Spinal cord (tissue), 10 donors: ENCODE results near the gene EPHA3. TPM values are rescaled to one million over a fixed set of nuclear protein-coding genes. Genes with fewer than 3 reads are reported as not detected.

Experiments
- DNase-seq, 6 donors: peaks; one replicate each; pipeline versions ENCODE4 v3.0.0 to v3.0.0-alpha.2; 2013 to 2015; ENCODE audit warnings: low spot score in 6 of 6, low read depth in 4 of 6
- H3K27ac ChIP-seq: one replicate; pipeline ENCODE4 v1.5.1; 2013; ENCODE audit warnings: low read depth, low read length, control low read depth
- H3K27me3 ChIP-seq: one replicate; pipeline ENCODE4 v1.6.1; 2013; ENCODE audit warnings: low read length; ENCODE audit not compliant: control insufficient read depth, insufficient read depth
- H3K36me3 ChIP-seq: one replicate; pipeline ENCODE4 v1.6.1; 2013; ENCODE audit warnings: low read length; ENCODE audit not compliant: control insufficient read depth, insufficient read depth
- H3K4me1 ChIP-seq: one replicate; pipeline ENCODE4 v1.6.1; 2013; ENCODE audit warnings: low read length; ENCODE audit not compliant: control insufficient read depth, insufficient read depth
- H3K4me3 ChIP-seq: one replicate; pipeline ENCODE4 v1.5.1; 2013; ENCODE audit warnings: low read depth, low read length, control low read depth
- H3K9me3 ChIP-seq: one replicate; pipeline ENCODE4 v1.6.1; 2013; ENCODE audit warnings: low read length; ENCODE audit not compliant: control insufficient read depth, insufficient read depth
- WGBS: methylation state at CpG from one replicate; pipeline ENCODE4 v1.1.5; 2013; ENCODE audit warnings: missing lambda C conversion rate; ENCODE audit not compliant: insufficient coverage; 5-methylcytosine and 5-hydroxymethylcytosine counted together
- polyA plus RNA-seq, 2 donors: library from polyadenylated mRNA; unstranded; fragments of 120-200 nt; gene quantifications; one replicate each; pipeline ENCODE4 v1.2.1, GENCODE V29; 2013; ENCODE audit not compliant: insufficient read length in 2 of 2
- total RNA-seq, 2 donors: library from RNA; depleted of rRNA in 1 of 2; stranded (reverse); fragments of 120-200 nt in 1 of 2; fragments of >200 nt in 1 of 2; gene quantifications; one replicate each; pipeline versions ENCODE4 v1.2.3 to v1.2.4, GENCODE V29; 2013 to 2014
- donor health status: healthy.

The EPHA3 gene
- total and polyA plus RNA-seq, 4 donors, result 10.5 to 44.6 (median 28.6) TPM

DNA sequence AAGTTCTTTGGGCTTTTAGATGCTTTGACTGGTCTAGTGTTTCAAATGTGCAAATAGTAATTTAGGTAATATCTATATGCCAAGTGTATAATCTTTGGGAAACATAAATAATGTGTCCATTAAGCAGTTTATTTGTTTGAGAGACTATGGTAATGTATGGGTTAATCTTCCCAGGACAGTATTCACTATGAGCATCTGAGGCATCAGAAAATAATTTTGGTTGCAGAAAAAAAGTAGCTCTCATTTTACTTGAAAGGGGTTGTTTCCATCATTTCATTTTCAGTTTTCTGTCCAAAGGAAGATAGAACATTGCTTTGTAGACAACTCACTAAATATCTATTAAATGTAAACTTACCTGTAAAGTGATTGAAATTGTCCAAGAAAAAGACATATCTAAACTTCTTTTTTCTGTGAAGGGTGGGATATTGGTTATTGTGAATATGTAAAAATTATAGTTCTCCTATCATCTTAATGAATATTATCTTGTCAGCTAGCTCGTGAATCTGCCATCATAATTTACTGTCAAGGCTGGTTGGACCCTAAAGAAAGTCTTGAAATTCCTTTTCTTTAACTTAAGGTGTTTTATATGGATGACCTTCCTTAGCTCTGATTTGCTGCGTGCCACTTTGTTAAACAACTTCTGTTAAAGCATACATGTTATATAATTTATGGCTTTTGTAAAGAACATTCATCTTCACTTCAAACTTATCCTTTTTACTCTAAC is 108.8 kb downstream of the EPHA3 start:
- Histone ChIP-seq H3K9me3 (no peaks in the 10 kb centered on the region), H3K4me3 (no peak overlapping the region), H3K4me1 (no peaks in the 10 kb centered on the region), H3K27me3 (no peaks in the 10 kb centered on the region), H3K27ac (no peak overlapping the region), H3K36me3 (no peaks in the 10 kb centered on the region)
- no CpG with 5 or more reads among the region's 2 CpGs for WGBS
- DNase-seq, result no peak

DNA sequence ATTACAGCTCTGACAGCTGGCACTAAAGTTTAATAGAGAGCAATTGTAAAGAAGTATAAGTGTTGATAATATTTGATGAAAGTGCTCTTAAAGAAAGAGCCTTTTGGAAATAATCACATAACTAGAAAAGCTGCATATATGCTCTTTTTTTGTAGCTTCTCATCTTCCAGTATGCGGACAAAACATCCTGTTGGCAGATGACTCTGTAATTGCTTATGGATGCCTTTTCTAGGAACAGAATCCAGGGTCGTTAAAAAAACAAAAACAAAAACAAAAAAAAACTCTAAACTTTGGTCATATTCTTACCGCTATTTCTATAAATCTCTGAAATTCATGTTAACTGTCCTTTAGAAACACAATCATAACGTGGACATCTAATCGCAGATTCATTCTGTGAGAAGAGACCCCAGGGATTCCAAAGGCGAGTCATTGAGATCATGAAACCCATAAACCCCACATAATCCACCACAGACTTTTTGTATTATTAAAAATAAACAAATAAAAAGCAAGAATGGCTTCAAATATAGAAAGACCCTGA is 109.8 kb downstream of the EPHA3 start:
- Histone ChIP-seq H3K36me3 (no peaks in the 10 kb centered on the region), H3K9me3 (no peaks in the 10 kb centered on the region), H3K27ac (no peak overlapping the region), H3K27me3 (no peaks in the 10 kb centered on the region), H3K4me3 (no peak overlapping the region), H3K4me1 (no peaks in the 10 kb centered on the region)
- DNase-seq, result no peak
- 54% methylated on average over 5 of the region's 6 CpGs for WGBS

GRCh38 chr3:89221924-89222323 is 114.5 kb downstream of the EPHA3 start:
- H3K36me3 ChIP-seq, result no peaks in the 10 kb centered on the region
- no peak overlapping the region for H3K27ac ChIP-seq
- WGBS, result 80% methylated on average over 1 of the region's 1 CpG
- peak in 2 of 6 donors; percentile 39 to 55 for DNase-seq
- no peaks in the 10 kb centered on the region for H3K27me3 ChIP-seq
- no peaks in the 10 kb centered on the region for H3K4me1 ChIP-seq
- no peaks in the 10 kb centered on the region for H3K9me3 ChIP-seq
- H3K4me3 ChIP-seq, result no peak overlapping the region

GRCh38 chr3:89223188-89223587 is 115.8 kb downstream of the EPHA3 start:
- H3K9me3 ChIP-seq, result no peaks in the 10 kb centered on the region
- H3K4me3 ChIP-seq, result no peak overlapping the region
- H3K27me3 ChIP-seq, result no peaks in the 10 kb centered on the region
- H3K27ac ChIP-seq, result no peak overlapping the region
- no peaks in the 10 kb centered on the region for H3K36me3 ChIP-seq
- peak in 2 of 6 donors; percentile 43 to 84 for DNase-seq
- 56% methylated on average over 1 of the region's 6 CpGs for WGBS
- H3K4me1 ChIP-seq, result no peaks in the 10 kb centered on the region

DNA sequence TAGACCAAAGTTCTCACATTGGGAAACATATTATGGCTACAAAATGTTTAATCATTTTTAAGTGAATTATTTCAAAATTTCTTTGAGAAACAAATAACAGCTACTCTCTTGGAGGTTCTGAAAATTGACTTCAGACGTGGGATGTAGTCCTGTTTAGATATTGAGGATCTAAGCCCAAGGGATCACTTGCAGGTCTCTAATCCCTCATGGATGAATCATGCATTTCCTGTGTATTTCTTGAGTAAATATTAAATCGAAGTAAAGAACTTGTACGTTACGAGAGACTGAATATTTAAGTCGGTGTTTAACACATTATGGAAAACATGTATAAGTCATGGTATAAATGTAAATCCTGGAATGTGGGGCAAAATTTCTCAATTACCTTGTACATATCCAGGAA is 119.8 kb downstream of the EPHA3 start:
- H3K4me1 ChIP-seq, result no peaks in the 10 kb centered on the region
- no peak overlapping the region for H3K27ac ChIP-seq
- WGBS, result 86% methylated on average over 1 of the region's 5 CpGs
- no peaks in the 10 kb centered on the region for H3K9me3 ChIP-seq
- no peaks in the 10 kb centered on the region for H3K36me3 ChIP-seq
- H3K27me3 ChIP-seq, result no peaks in the 10 kb centered on the region
- no peak overlapping the region for H3K4me3 ChIP-seq
- no peak for DNase-seq

DNA sequence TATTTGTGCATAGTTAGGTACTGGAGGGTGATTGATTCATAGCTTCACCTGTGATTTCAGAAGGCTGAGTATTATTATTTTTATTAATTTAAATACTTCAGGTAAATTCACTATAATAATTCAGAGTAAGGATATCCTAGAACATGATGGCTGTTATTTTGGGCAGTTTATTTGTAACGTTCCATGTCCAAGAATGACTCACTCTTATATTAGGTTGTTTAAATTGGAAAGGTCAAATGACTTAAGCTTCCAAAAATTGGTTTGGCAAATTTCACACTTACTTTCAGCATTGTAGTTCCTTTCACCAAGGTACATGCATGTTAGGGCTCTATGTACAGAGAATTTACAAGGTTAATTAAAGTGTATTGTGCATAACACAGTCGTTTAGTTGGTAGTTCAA is 120.2 kb downstream of the EPHA3 start:
- WGBS, result 60% methylated on average over 1 of the region's 2 CpGs
- Histone ChIP-seq H3K4me1 (no peaks in the 10 kb centered on the region), H3K36me3 (no peaks in the 10 kb centered on the region), H3K27ac (no peak overlapping the region), H3K4me3 (no peak overlapping the region), H3K27me3 (no peaks in the 10 kb centered on the region), H3K9me3 (no peaks in the 10 kb centered on the region)
- no peak for DNase-seq

GRCh38 chr3:89232155-89232554 is 124.7 kb downstream of the EPHA3 start:
- H3K4me3 ChIP-seq, result no peak overlapping the region

DNA sequence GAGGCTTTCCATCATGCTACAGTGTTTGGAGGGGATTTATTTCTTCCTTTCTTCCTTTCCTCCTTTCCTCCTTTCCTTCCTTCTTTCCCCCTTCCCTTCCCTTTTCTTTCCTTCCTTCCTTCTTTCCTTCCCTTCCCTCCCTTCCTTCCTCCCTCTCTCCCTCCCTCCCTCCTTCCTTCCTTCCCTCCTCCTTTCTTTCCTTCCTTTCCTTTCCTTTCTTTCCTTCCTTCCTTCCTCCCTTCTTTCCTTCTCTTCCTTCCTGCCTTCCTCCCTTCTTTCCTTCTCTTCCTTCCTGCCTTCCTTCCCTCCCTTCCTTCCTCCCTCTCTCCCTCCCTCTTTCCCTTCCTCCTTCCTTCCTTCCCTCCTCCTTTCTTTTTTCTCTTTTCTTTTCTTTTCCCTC is 127.2 kb downstream of the EPHA3 start:
- no peak overlapping the region for H3K27ac ChIP-seq
- no peaks in the 10 kb centered on the region for H3K27me3 ChIP-seq
- no peaks in the 10 kb centered on the region for H3K4me1 ChIP-seq
- H3K9me3 ChIP-seq, result no peaks in the 10 kb centered on the region
- DNase-seq, result no peak
- no peaks in the 10 kb centered on the region for H3K36me3 ChIP-seq
- H3K4me3 ChIP-seq, result no peak overlapping the region

More at GRCh38 chr3:89232155-89232554, 124.7 kb downstream of the EPHA3 start:
- 96% methylated on average over 2 of the region's 2 CpGs for WGBS
- no peak overlapping the region for H3K27ac ChIP-seq
- H3K36me3 ChIP-seq, result no peaks in the 10 kb centered on the region
- no peaks in the 10 kb centered on the region for H3K27me3 ChIP-seq
- no peak for DNase-seq
- no peaks in the 10 kb centered on the region for H3K4me1 ChIP-seq
- no peaks in the 10 kb centered on the region for H3K9me3 ChIP-seq

DNA sequence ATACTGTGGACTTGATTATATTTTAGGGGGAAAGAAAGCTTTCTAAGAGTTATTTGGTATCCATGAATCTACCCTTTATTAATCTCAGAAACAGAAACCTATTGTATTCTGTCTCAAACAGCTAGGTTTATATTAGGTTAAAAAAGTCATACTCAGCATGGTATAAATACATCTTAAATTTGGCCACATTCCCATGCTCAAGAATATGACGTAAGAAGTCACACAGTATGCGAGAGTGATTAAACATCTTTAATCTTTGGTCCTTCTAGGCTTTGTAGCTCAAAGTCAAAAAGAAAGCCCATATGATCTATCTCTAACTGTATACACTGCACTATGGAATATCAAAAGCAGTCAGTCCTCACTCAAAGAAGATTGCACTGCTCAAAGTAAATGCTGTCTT is 131.4 kb downstream of the EPHA3 start:
- Histone ChIP-seq H3K4me1 (no peaks in the 10 kb centered on the region), H3K36me3 (no peaks in the 10 kb centered on the region), H3K4me3 (no peak overlapping the region), H3K27me3 (no peaks in the 10 kb centered on the region), H3K9me3 (no peaks in the 10 kb centered on the region), H3K27ac (no peak overlapping the region)
- DNase-seq, result no peak
- 94% methylated on average over 2 of the region's 2 CpGs for WGBS

DNA sequence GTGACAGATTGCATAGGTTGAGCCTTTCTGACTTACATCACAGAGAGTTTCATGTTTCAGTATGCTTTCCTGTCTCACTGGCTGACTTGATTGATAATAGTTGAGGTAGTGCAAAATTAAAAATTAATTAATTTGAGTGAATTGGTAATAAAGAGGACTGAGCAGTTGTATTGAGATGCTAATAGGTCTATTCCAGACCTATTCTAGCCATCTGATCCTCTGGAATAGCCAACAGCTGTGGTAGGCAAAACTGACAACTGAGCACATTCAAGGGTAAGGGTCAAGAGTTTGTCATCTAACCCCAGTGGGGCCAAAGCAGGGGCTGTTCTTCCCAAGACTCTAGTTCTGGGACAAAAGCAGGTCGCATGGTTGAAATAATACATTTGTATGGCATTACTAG is 132.4 kb downstream of the EPHA3 start:
- no CpG with 5 or more reads among the region's 1 CpG for WGBS
- Histone ChIP-seq H3K4me3 (no peak overlapping the region), H3K36me3 (no peaks in the 10 kb centered on the region), H3K9me3 (no peaks in the 10 kb centered on the region), H3K27me3 (no peaks in the 10 kb centered on the region), H3K4me1 (no peaks in the 10 kb centered on the region), H3K27ac (no peak overlapping the region)
- DNase-seq, result no peak
